Stomach (tissue), 9 donors: ENCODE data around the gene HLA-DMA. TPM values are rescaled to one million over a fixed set of nuclear protein-coding genes. Genes with fewer than 3 reads are reported as not detected.

Experiments
- DNase-seq, 2 donors: peaks; one replicate each; pipeline versions ENCODE4 v3.0.0 to v3.0.0-alpha.2; 2013 to 2019
- H3K27ac ChIP-seq, 5 donors: fragments of 200-600 bp in 4 of 5; sonication (generic) in 4 of 5; one replicate each; pipeline ENCODE4 v1.5.1; 2013 to 2019; ENCODE audit warnings: mild to moderate bottlenecking in 1 of 5, moderate library complexity in 1 of 5
- H3K27me3 ChIP-seq, 3 donors: fragments of 200-600 bp; sonication (generic); one replicate each; pipeline ENCODE4 v1.5.1; 2017 to 2019; ENCODE audit warnings: mixed run types in 1 of 3
- H3K36me3 ChIP-seq, 4 donors: fragments of 200-600 bp; sonication (generic); 1 replicate in 3 of 4; 2 replicates in 1 of 4; pipeline ENCODE4 v1.5.1; 2016 to 2019
- H3K4me1 ChIP-seq, 4 donors: fragments of 200-600 bp; sonication (generic); one replicate each; pipeline ENCODE4 v1.5.1; 2016 to 2019
- H3K4me3 ChIP-seq, 4 donors: fragments of 200-600 bp; sonication (generic) in 3 of 4; one replicate each; pipeline ENCODE4 v1.5.1; 2016 to 2019; ENCODE audit warnings: mild to moderate bottlenecking in 1 of 4
- H3K9me3 ChIP-seq, 4 donors: fragments of 200-600 bp; sonication (generic); one replicate each; pipeline ENCODE4 v1.5.1; 2016 to 2019
- EP300 ChIP-seq: sonication (generic); formaldehyde crosslinking; IDR thresholded peaks from one replicate; pipeline ENCODE4 v1.6.1; 2017; ENCODE audit warnings: antibody characterized with exemption
- POLR2A ChIP-seq, 4 donors: fragments of 450-650 bp; IDR thresholded peaks; one replicate each; pipeline ENCODE4 v1.6.1; 2016; ENCODE audit warnings: antibody characterized with exemption in 4 of 4, control low read depth in 2 of 4, mild to moderate bottlenecking in 1 of 4, moderate library complexity in 1 of 4
- POLR2AphosphoS5 ChIP-seq, 3 donors: sonication (generic); formaldehyde crosslinking; IDR thresholded peaks; one replicate each; pipeline ENCODE4 v1.6.1; 2016; ENCODE audit warnings: antibody characterized with exemption in 3 of 3
- WGBS, 5 donors: extraction: QIAGEN DNeasy Blood & Tissue Kit in 3 of 5; methylation state at CpG; one replicate each; pipeline versions ENCODE4 v1.1.5 to v1.1.7; 2013 to 2018; 5-methylcytosine and 5-hydroxymethylcytosine counted together
- intact Hi-C: fragments of 100-400 bp; cut with DNase I; formaldehyde crosslinking; loops from one replicate; pipeline ENCODE4 v1.15.1; 2023; ENCODE audit warnings: low total_unique reads
- polyA plus RNA-seq, 3 donors: library from polyadenylated mRNA; stranded (reverse); fragments of 200-250 nt; gene quantifications; one replicate each; pipeline ENCODE4 v1.2.3, GENCODE V29; 2013
- total RNA-seq, 5 donors: library from RNA; depleted of rRNA; stranded (reverse); fragments of >200 nt; gene quantifications; one replicate each; pipeline versions ENCODE4 v1.1.0 to v1.2.3, GENCODE V29; 2014 to 2016
- TF ChIP-seq, protein P1 (sequence below), 7 experiments: fragments of 450-650 bp in 4 of 7; fragments of 200-600 bp in 3 of 7; sonication (generic) in 3 of 7; IDR thresholded peaks; one replicate each; pipeline ENCODE4 v1.5.1; 2016 to 2019; ENCODE audit warnings: antibody characterized with exemption in 7 of 7, control low read depth in 2 of 7, mild to moderate bottlenecking in 1 of 7
- donor health status: healthy with polysubstance abuse.
- donor health status: Bipolar disorder and iron deficiency.
- donor health status: healthy.

Gene HLA-DMA
- total and polyA plus RNA-seq, 8 donors = 0.87 to 129 (median 32.2) TPM

DNA sequence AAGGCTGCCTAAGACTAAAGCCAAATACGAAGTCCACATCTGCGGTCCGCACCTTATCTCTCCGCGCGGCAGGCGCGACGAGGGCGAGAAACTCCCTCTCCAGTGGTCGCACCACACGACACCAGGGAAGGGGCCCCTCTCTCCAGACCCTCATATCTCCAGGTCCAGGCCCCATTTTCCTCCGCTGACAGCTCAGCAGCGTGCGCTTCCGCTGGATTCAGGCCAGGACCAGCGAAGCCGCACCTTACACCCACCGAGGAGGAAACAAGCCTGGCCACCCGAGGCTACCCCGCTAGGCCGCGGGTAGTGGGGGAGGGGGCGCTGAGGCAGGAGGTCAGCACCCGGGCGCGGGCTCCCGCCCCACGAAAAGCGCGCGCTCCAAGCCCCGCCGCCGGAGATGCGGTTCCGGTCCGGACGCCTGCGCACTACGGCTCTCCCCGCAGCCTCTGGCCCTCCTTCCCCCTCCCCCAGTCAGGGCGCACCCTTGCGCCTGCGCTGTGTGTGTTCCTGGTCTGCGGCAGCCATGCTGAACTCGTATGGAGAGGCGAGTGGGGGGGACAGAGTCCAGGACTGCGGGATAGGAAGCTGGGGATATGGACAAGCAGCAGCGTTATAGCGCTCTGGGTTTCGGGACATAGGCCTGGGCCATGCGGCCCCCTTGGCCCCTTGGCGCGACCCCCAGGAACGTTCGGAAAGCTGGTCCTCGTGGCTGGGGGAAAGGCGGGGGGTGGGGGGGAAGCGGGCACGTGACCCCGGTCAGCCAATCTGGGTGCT is 15.4 kb upstream of the HLA-DMA start, which contains the start of gene BRD2:
TSS of gene BRD2 (plus strand) at position 502 of the 774 bp plus-strand sequence. CDS start 4,305 bp downstream, outside the sequence.
- DNase-seq = peak; percentile 96 to 99

DNA sequence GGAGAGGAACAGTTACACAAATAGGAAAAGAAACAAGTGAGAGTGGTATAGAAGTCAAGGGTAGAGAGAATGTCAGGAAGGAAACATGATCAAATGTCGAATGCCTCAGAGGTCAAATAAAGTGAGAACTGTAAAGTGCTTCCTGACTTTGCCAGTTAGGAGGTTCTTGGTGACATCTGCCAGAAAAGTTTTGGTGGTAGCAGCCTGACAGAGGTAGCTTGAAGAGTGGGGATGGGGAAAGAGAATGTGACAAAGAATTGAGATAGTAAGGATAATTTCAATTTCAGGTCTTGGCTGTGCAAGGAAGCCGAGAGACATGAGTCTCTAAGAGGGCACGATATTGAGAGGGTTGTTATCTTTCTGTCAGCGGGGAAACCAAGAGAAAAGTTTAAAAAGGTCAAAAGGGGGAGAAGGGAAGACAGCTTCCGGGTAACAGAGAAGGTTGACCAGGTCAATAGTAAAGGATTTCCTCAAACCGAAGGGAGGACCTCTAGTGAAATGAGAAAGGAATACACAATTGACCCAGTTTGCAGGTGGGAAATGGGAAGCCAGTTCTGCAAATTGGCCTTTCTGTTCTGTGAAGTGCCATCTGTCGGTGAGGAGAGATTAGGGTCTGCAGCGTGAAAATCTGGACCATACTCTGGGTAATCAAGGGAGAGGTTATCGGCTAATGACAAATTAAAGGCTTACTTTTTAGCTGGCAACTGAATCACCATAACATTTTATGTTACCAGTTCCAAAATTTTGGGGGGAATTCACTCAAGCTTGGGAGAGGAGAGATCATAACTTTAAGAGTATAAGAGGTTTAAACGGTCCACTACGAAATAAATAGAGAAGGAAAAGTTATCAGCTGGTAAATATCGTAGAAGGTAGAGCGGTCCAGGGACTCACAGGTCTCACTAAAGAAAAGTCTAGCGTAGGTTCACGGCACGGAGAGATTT is 14.5 kb upstream of the HLA-DMA start:
- intact Hi-C loops = no loop called here
- 2 to 5% (median 3%) methylated on average over 16 of the region's 16 CpGs for WGBS, 5 donors
- Histone ChIP-seq H3K4me1 (peaks cover 19 to 36% (median 19%) of the 10 kb centered on the region in 4 donors), H3K36me3 (peaks cover 2 to 3% (median 3%) of the 10 kb centered on the region in 4 donors), H3K9me3 (no peaks in the 10 kb centered on the region), H3K27me3 (no peaks in the 10 kb centered on the region), H3K27ac (peak overlapping the region; percentile 93 to 100 (median 99)), H3K4me3 (peak overlapping the region; percentile 73 to 99 (median 88))
- DNase-seq = peak in 1 of 2 donors; percentile 81
- no peak for TF ChIP-seq EP300
- no peak for TF ChIP-seq POLR2A (IDR thresholded peaks at IDR 0.05)
- TF ChIP-seq, protein P1, sequence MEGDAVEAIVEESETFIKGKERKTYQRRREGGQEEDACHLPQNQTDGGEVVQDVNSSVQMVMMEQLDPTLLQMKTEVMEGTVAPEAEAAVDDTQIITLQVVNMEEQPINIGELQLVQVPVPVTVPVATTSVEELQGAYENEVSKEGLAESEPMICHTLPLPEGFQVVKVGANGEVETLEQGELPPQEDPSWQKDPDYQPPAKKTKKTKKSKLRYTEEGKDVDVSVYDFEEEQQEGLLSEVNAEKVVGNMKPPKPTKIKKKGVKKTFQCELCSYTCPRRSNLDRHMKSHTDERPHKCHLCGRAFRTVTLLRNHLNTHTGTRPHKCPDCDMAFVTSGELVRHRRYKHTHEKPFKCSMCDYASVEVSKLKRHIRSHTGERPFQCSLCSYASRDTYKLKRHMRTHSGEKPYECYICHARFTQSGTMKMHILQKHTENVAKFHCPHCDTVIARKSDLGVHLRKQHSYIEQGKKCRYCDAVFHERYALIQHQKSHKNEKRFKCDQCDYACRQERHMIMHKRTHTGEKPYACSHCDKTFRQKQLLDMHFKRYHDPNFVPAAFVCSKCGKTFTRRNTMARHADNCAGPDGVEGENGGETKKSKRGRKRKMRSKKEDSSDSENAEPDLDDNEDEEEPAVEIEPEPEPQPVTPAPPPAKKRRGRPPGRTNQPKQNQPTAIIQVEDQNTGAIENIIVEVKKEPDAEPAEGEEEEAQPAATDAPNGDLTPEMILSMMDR (IDR thresholded peaks at IDR 0.05) = peak in 5 of 7 experiments; percentile 11 to 52 (median 34)
- peak in 2 of 3 donors; percentile 9 to 11 for TF ChIP-seq POLR2AphosphoS5 (IDR thresholded peaks at IDR 0.05)

More for the DNA sequence above, 15.4 kb upstream of the HLA-DMA start, which contains the start of gene BRD2:
- peaks cover 11% of the 10 kb centered on the region in 4 donors for H3K36me3 ChIP-seq
- intact Hi-C loops = no loop called here
- 0% methylated on average over 14 to 62 of the region's 62 CpGs for WGBS, 5 donors
- H3K4me3 ChIP-seq = peak within 1 kb of the TSS; percentile 73 to 99 (median 88)
- no peaks in the 10 kb centered on the region for H3K27me3 ChIP-seq
- H3K27ac ChIP-seq = peak within 1 kb of the TSS; percentile 93 to 100 (median 99)
- TF ChIP-seq POLR2AphosphoS5 (IDR thresholded peaks at IDR 0.05) (peak; percentile 90 to 97 (median 93)), EP300 (no peak), POLR2A (IDR thresholded peaks at IDR 0.05) (peak in 2 of 4 donors; percentile 77 to 78)
- no peaks in the 10 kb centered on the region for H3K9me3 ChIP-seq
- H3K4me1 ChIP-seq = peaks cover 19 to 36% (median 19%) of the 10 kb centered on the region in 4 donors

DNA sequence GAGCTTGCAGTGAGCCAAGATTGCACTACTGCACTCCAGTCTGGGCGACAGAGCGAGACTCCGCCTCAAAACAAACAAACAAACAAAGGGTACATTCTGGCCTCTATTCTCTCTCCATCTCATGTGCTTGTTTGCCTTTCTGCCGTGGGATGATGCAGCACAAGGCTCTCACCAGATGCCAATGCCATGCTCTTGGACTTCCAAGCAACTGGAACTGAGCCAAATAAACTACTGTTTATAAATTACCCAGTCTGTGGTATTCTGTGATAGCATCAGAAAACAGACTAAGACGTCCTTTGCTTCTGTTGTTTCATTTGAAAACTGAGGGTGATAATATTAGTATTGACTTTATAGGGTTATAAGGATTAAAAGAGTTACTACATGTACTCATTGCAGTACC is 11.9 kb upstream of the HLA-DMA start:
- Histone ChIP-seq H3K36me3 (no peaks in the 10 kb centered on the region), H3K4me3 (no peak overlapping the region), H3K27me3 (no peaks in the 10 kb centered on the region), H3K9me3 (no peaks in the 10 kb centered on the region), H3K4me1 (peaks cover 19 to 36% (median 19%) of the 10 kb centered on the region in 4 donors), H3K27ac (no peak overlapping the region)
- no peak for DNase-seq
- 72 to 81% (median 75%) methylated on average over 5 of the region's 5 CpGs for WGBS, 5 donors
- no peak for TF ChIP-seq EP300
- no peak for TF ChIP-seq POLR2A (IDR thresholded peaks at IDR 0.05)
- TF ChIP-seq, protein P1 (IDR thresholded peaks at IDR 0.05) = no peak
- TF ChIP-seq POLR2AphosphoS5 (IDR thresholded peaks at IDR 0.05) = no peak
- intact Hi-C loops = no loop called here

DNA sequence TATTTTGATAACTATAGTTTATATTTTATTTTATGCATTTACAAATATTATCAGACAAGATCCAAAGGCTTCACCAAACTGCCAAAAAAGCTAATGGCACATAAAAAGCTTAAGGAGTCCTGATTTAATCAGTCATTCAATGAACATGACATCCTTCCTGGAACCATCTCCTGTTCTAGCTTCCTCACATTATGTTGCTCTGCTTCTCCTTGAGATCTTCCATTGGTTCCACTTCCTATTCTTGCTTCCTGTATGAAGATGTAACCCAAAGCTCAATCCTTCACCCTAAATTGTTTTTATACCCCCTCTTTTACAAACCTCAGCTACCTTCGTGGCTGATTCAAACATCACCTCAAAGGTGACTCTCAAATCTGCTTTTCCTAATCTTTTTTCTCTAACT is 11.0 kb upstream of the HLA-DMA start:
- 45 to 67% (median 55%) methylated on average over 1 of the region's 1 CpG for WGBS, 5 donors
- DNase-seq = no peak
- intact Hi-C loops = no loop called here
- Histone ChIP-seq H3K9me3 (no peaks in the 10 kb centered on the region), H3K36me3 (no peaks in the 10 kb centered on the region), H3K27me3 (no peaks in the 10 kb centered on the region), H3K27ac (no peak overlapping the region), H3K4me3 (no peak overlapping the region), H3K4me1 (peaks cover 19 to 36% (median 19%) of the 10 kb centered on the region in 4 donors)
- no peak for TF ChIP-seq EP300
- no peak for TF ChIP-seq POLR2AphosphoS5 (IDR thresholded peaks at IDR 0.05)
- TF ChIP-seq, protein P1 (IDR thresholded peaks at IDR 0.05) = no peak
- no peak for TF ChIP-seq POLR2A (IDR thresholded peaks at IDR 0.05)
